ENCODE results near the gene SYCP2.
A peak's percentile ranks its signal among the peaks of the same experiment; 100 is the strongest.

The SYCP2 gene

GRCh38 chr20:59938221-59938620 is 4.8 kb upstream of the SYCP2 start:
- Histone ChIP-seq H2AK5ac (ENCODE audit: low read length) (no peak overlapping the region), H2AFZ (ENCODE audit: insufficient read depth, low read length, poor library complexity) (no peak overlapping the region), H4K12ac (ENCODE audit: low read depth, low read length) (no peak overlapping the region), H2BK12ac (ENCODE audit: low read length) (no peak overlapping the region), H2BK120ac (ENCODE audit: insufficient read depth, low read length, poor library complexity) (no peak overlapping the region), H4K8ac (ENCODE audit: low read depth, low read length) (no peak overlapping the region), H3K79me2 (ENCODE audit: control insufficient read depth, insufficient read depth, low read length, poor library complexity) (peaks cover 8% of the 10 kb centered on the region), H4K91ac (ENCODE audit: low read depth, low read length) (no peak overlapping the region), H3K9me3 (ENCODE audit: insufficient read depth, low read depth, low read length) (peaks cover 4% of the 10 kb centered on the region), H3K27ac (ENCODE audit: low read depth, low read length) (no peak overlapping the region), H3K79me1 (ENCODE audit: low read length) (peaks cover 18% of the 10 kb centered on the region), H3K23ac (ENCODE audit: low read length) (no peak overlapping the region), H3K9ac (ENCODE audit: low read length) (no peak overlapping the region), H3K36me3 (ENCODE audit: control insufficient read depth in 1 of 2, insufficient read depth in 2 of 2, low read length in 2 of 2) (no peaks in the 10 kb centered on the region), H3K18ac (ENCODE audit: low read length) (no peak overlapping the region), H3K4ac (ENCODE audit: low read depth, low read length) (no peak overlapping the region), H3K4me1 (ENCODE audit: control insufficient read depth in 1 of 2, insufficient read depth in 2 of 2, low read length in 2 of 2) (peaks cover 12 to 16% of the 10 kb centered on the region in 2 experiments), H3K27me3 (ENCODE audit: insufficient read depth, low read length) (no peaks in the 10 kb centered on the region), H2BK5ac (ENCODE audit: low read depth, low read length, poor library complexity) (no peak overlapping the region), H3K14ac (ENCODE audit: low read length) (no peak overlapping the region), H3K4me2 (ENCODE audit: low read length) (peak overlapping the region; percentile 44), H3K4me3 (ENCODE audit: low read depth, low read length) (no peak overlapping the region)
- peak; percentile 87 to 91 for DNase-seq
- WGBS (ENCODE audit: extremely low coverage, insufficient coverage, insufficient read length): no CpG with 5 or more reads among the region's 4 CpGs

- Histone ChIP-seq H3K79me1 (ENCODE audit: low read length) (peaks cover 18% of the 10 kb centered on the region), H3K4me2 (ENCODE audit: low read length) (no peak overlapping the region), H3K9me3 (ENCODE audit: insufficient read depth, low read depth, low read length) (peaks cover 8% of the 10 kb centered on the region), H3K18ac (ENCODE audit: low read length) (no peak overlapping the region), H3K27ac (ENCODE audit: low read depth, low read length) (no peak overlapping the region), H4K8ac (ENCODE audit: low read depth, low read length) (no peak overlapping the region), H2BK120ac (ENCODE audit: insufficient read depth, low read length, poor library complexity) (no peak overlapping the region), H3K36me3 (ENCODE audit: control insufficient read depth in 1 of 2, insufficient read depth in 2 of 2, low read length in 2 of 2) (no peaks in the 10 kb centered on the region), H2AK5ac (ENCODE audit: low read length) (no peak overlapping the region), H4K91ac (ENCODE audit: low read depth, low read length) (no peak overlapping the region), H2AFZ (ENCODE audit: insufficient read depth, low read length, poor library complexity) (no peak overlapping the region), H3K4me1 (ENCODE audit: control insufficient read depth in 1 of 2, insufficient read depth in 2 of 2, low read length in 2 of 2) (peaks cover 12 to 16% of the 10 kb centered on the region in 2 experiments), H2BK12ac (ENCODE audit: low read length) (no peak overlapping the region), H3K9ac (ENCODE audit: low read length) (no peak overlapping the region), H4K12ac (ENCODE audit: low read depth, low read length) (no peak overlapping the region), H3K79me2 (ENCODE audit: control insufficient read depth, insufficient read depth, low read length, poor library complexity) (peaks cover 8% of the 10 kb centered on the region), H3K27me3 (ENCODE audit: insufficient read depth, low read length) (no peaks in the 10 kb centered on the region), H3K4ac (ENCODE audit: low read depth, low read length) (no peak overlapping the region), H2BK5ac (ENCODE audit: low read depth, low read length, poor library complexity) (no peak overlapping the region), H3K4me3 (ENCODE audit: low read depth, low read length) (no peak overlapping the region), H3K23ac (ENCODE audit: low read length) (no peak overlapping the region), H3K14ac (ENCODE audit: low read length) (no peak overlapping the region)
- no peak for DNase-seq
- WGBS (ENCODE audit: extremely low coverage, insufficient coverage, insufficient read length): no CpG with 5 or more reads among the region's 3 CpGs
These were observed 3.7 kb upstream of the SYCP2 start for GRCh38 chr20:59937150-59937549.

GRCh38 chr20:59936409-59936808 is 3.0 kb upstream of the SYCP2 start:
- peaks cover 8% of the 10 kb centered on the region for H3K79me2 ChIP-seq (ENCODE audit: control insufficient read depth, insufficient read depth, low read length, poor library complexity)
- H3K27me3 ChIP-seq (ENCODE audit: insufficient read depth, low read length): no peaks in the 10 kb centered on the region
- H3K18ac ChIP-seq (ENCODE audit: low read length): no peak overlapping the region
- no peak overlapping the region for H4K8ac ChIP-seq (ENCODE audit: low read depth, low read length)
- H3K4me1 ChIP-seq (ENCODE audit: control insufficient read depth in 1 of 2, insufficient read depth in 2 of 2, low read length in 2 of 2): peaks cover 12 to 16% of the 10 kb centered on the region in 2 experiments
- peaks cover 18% of the 10 kb centered on the region for H3K79me1 ChIP-seq (ENCODE audit: low read length)
- no peak overlapping the region for H2AFZ ChIP-seq (ENCODE audit: insufficient read depth, low read length, poor library complexity)
- H2BK120ac ChIP-seq (ENCODE audit: insufficient read depth, low read length, poor library complexity): no peak overlapping the region
- no CpG with 5 or more reads among the region's 4 CpGs for WGBS (ENCODE audit: extremely low coverage, insufficient coverage, insufficient read length)
- H2AK5ac ChIP-seq (ENCODE audit: low read length): no peak overlapping the region
- no peak overlapping the region for H3K4ac ChIP-seq (ENCODE audit: low read depth, low read length)
- no peak overlapping the region for H3K14ac ChIP-seq (ENCODE audit: low read length)
- H4K12ac ChIP-seq (ENCODE audit: low read depth, low read length): no peak overlapping the region
- no peak for DNase-seq
- H3K27ac ChIP-seq (ENCODE audit: low read depth, low read length): no peak overlapping the region
- no peak overlapping the region for H3K23ac ChIP-seq (ENCODE audit: low read length)
- H3K4me3 ChIP-seq (ENCODE audit: low read depth, low read length): no peak overlapping the region
- H2BK5ac ChIP-seq (ENCODE audit: low read depth, low read length, poor library complexity): no peak overlapping the region
- H3K9me3 ChIP-seq (ENCODE audit: insufficient read depth, low read depth, low read length): peaks cover 8% of the 10 kb centered on the region
- no peak overlapping the region for H2BK12ac ChIP-seq (ENCODE audit: low read length)
- H4K91ac ChIP-seq (ENCODE audit: low read depth, low read length): no peak overlapping the region
- H3K4me2 ChIP-seq (ENCODE audit: low read length): no peak overlapping the region
- no peaks in the 10 kb centered on the region for H3K36me3 ChIP-seq (ENCODE audit: control insufficient read depth in 1 of 2, insufficient read depth in 2 of 2, low read length in 2 of 2)
- no peak overlapping the region for H3K9ac ChIP-seq (ENCODE audit: low read length)

- Histone ChIP-seq H3K4me3 (ENCODE audit: low read depth, low read length) (no peak overlapping the region), H3K79me2 (ENCODE audit: control insufficient read depth, insufficient read depth, low read length, poor library complexity) (peaks cover 8% of the 10 kb centered on the region), H3K4me2 (ENCODE audit: low read length) (no peak overlapping the region), H3K79me1 (ENCODE audit: low read length) (peaks cover 15% of the 10 kb centered on the region), H2AK5ac (ENCODE audit: low read length) (no peak overlapping the region), H2BK5ac (ENCODE audit: low read depth, low read length, poor library complexity) (no peak overlapping the region), H4K8ac (ENCODE audit: low read depth, low read length) (no peak overlapping the region), H3K27me3 (ENCODE audit: insufficient read depth, low read length) (no peaks in the 10 kb centered on the region), H3K27ac (ENCODE audit: low read depth, low read length) (no peak overlapping the region), H3K23ac (ENCODE audit: low read length) (no peak overlapping the region), H2BK120ac (ENCODE audit: insufficient read depth, low read length, poor library complexity) (no peak overlapping the region), H2AFZ (ENCODE audit: insufficient read depth, low read length, poor library complexity) (no peak overlapping the region), H2BK12ac (ENCODE audit: low read length) (no peak overlapping the region), H3K36me3 (ENCODE audit: control insufficient read depth in 1 of 2, insufficient read depth in 2 of 2, low read length in 2 of 2) (no peaks in the 10 kb centered on the region), H3K4me1 (ENCODE audit: control insufficient read depth in 1 of 2, insufficient read depth in 2 of 2, low read length in 2 of 2) (peaks cover 12 to 16% of the 10 kb centered on the region in 2 experiments), H4K12ac (ENCODE audit: low read depth, low read length) (no peak overlapping the region), H3K4ac (ENCODE audit: low read depth, low read length) (no peak overlapping the region), H3K18ac (ENCODE audit: low read length) (no peak overlapping the region), H3K9ac (ENCODE audit: low read length) (no peak overlapping the region), H3K14ac (ENCODE audit: low read length) (no peak overlapping the region), H3K9me3 (ENCODE audit: insufficient read depth, low read depth, low read length) (peaks cover 8% of the 10 kb centered on the region), H4K91ac (ENCODE audit: low read depth, low read length) (no peak overlapping the region)
- no CpG with 5 or more reads among the region's 8 CpGs for WGBS (ENCODE audit: extremely low coverage, insufficient coverage, insufficient read length)
- DNase-seq: peak; percentile 88 to 89
These were observed 2.2 kb upstream of the SYCP2 start for GRCh38 chr20:59935457-59936185.

Data from trophoblast cell (in vitro differentiated cells and primary cell).